IPS-NIHi7 (cell line): ENCODE results near the gene PCMTD2.
"Not testable (repeated sequence)": the region's sequence is repeated elsewhere in the genome, so short reads cannot be mapped to it uniquely, and the experiment has no call there.

Experiments used
- DNase-seq: peaks from one replicate; pipeline ENCODE4 v3.0.0; 2012; ENCODE audit warnings: mixed read lengths; ENCODE audit errors: extremely low spot score

PCMTD2 gene

DNA sequence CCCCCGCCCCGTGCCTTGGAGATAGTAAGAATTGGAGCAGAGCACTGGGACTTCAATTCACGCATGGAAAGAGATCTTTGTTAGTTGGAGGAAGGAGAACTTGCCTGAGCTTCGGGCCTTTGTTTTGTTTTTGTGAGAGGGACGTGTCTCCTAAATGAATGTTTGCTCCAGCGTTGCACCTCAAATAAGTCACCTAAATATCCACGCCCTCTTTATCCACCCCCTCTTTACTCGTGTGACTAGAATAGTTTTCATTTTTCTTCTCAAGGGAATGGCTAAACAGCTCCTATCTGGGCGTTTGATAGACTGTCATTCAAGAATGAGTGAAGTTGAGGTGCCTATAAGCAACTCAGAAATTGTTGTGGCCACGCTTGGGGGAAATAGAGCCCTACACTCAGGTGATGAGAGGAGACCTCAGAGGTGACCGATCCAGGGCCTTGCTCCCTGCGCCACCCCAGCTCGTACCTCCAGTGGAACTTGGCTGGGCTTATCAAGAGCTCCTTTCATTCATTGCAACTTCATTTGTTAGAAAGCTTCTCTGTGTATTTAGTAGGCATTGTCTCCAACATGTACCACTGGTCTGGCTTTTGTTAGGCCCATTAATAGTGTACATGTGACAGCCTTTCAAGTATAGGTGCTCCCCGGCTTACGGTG, 861 bp downstream of the PCMTD2 start:
- no peak for DNase-seq

GRCh38 chr20:64257107-64257757, 1.7 kb downstream of the PCMTD2 start:
- DNase-seq, result no peak

- no peak for DNase-seq
These were observed 2.7 kb downstream of the PCMTD2 start for GRCh38 chr20:64258071-64258823.

GRCh38 chr20:64260239-64260638, 4.7 kb downstream of the PCMTD2 start:
- DNase-seq, result no peak

- peak; percentile 48 for DNase-seq
These were observed 5.6 kb downstream of the PCMTD2 start for GRCh38 chr20:64261138-64261537.

DNA sequence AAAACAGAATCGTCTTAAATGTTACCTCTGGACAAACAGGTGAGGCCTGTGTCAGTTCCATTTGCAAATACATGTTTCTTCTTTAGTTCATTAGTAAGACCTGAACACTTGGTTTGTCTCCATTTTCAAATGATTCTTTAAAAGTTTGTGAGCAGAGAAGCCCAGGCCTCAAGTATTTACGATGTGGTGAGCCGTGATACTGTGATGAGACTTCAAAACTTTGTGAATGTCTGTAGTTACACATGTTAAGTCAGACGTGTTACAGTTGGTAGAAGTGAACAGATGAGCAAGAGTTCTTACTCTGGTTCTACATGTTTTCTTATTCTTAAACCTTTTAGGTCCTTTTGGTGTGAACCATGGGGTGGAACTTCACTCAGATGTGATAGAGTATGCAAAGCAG, 8.5 kb downstream of the PCMTD2 start:
- DNase-seq, result no peak

DNA sequence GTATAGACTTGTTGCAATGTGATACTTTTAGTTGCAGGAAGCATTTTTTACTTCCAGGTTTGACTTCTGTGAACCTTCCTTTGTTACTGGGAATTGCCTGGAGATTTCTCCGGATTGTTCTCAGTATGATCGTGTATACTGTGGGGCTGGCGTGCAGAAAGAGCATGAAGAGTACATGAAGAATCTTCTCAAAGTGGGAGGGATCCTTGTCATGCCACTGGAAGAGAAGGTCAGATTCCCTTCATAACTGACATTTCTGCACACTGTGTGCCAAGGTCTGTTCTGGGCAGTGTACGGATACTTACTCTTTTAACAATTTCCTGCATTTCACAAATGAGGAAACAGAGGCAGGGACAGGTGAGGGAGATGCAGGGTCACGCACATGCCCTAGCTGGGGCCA, 9.7 kb downstream of the PCMTD2 start:
- no peak for DNase-seq

GRCh38 chr20:64266988-64267387, 11.4 kb downstream of the PCMTD2 start:
- DNase-seq, result no peak

GRCh38 chr20:64268174-64268573, 12.6 kb downstream of the PCMTD2 start:
- DNase-seq, result no peak

GRCh38 chr20:64269604-64270411, 14.3 kb downstream of the PCMTD2 start:
- DNase-seq, result no peak

DNA sequence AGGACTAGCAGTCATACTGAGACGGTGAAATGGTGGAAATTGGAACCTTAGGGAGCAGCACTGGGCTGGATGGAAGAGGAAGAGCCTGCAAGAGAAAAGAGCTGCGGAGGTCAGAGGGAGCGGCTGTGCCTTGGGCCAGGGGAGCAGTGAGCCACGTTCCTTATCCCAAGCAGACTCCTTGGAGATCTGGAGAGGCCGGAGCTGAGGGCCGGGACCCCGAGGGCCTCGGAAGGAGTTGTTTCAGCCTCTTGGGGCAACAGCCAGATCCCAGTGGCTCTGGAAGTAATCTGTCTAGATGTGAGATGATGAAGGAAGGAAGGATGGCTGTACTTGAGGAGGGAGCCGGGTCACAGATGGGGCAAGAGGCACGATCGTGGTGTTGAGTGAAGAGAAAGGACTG, 16.1 kb downstream of the PCMTD2 start:
- no peak for DNase-seq

DNA sequence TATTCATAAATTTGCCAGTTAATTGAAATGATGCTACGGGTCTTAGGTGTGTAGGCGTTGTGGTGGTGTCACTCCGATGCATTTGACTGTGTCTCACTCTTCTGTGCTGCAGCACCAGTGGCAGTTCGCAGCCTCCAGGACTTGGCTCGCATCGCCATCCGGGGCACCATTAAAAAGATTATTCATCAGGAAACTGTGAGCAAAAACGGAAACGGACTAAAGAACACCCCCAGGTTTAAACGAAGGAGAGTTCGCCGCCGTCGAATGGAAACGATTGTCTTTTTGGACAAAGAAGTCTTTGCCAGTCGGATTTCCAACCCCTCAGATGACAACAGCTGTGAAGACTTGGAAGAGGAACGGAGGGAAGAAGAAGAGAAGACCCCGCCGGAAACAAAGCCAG, 17.6 kb downstream of the PCMTD2 start:
- no peak for DNase-seq

GRCh38 chr20:64276817-64277216, 21.3 kb downstream of the PCMTD2 start:
- no peak for DNase-seq

GRCh38 chr20:64277571-64278316, 22.2 kb downstream of the PCMTD2 start:
- no peak for DNase-seq

DNA sequence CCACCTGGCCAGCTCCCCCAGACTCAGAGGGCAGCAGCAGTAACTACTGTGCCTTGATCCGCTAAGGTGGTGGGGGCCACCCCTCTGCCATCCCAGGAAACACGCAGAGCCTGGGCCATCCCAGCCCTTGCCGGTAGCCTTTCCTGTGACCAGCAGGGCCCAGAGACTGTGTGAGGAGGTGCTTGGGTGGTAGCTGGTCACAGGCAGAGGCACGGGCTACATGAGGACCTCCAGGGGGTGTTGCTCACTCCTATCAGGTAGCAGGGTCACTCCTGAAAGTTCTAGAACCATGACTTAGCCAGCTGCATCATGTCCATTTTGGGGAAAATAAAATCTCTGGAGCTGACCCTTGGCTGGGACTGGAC, 22.8 kb downstream of the PCMTD2 start:
- no peak for DNase-seq

GRCh38 chr20:64279826-64280459, 24.4 kb downstream of the PCMTD2 start:
- no peak for DNase-seq

DNA sequence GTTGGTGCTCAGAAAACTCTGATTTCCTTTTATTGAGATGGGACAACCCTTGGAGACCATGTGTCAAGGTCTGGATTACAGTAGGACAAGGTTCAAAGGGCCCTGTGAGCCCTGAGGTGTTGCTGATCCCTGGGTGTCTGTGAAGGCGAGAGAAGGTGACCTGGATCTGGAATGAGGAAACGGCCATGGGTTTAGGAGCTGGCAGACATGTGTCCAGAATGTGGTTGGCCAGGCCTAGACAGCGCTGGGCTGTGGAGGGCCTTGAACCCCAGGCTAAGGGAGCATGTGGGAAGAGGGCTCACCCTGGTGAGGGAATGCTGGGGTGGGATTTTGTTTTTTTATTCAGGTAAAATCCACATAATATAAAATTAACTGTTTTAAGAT, 24.9 kb downstream of the PCMTD2 start:
- DNase-seq, result no peak

- no peak for DNase-seq
These were observed 28.1 kb downstream of the PCMTD2 start for GRCh38 chr20:64283646-64284045.

- not testable (repeated sequence) for DNase-seq
These were observed 30.3 kb downstream of the PCMTD2 start for GRCh38 chr20:64285579-64286446.
